ENCODE results near the gene ACSL4. TPM values are rescaled to one million over a fixed set of nuclear protein-coding genes. Genes with fewer than 3 reads are reported as not detected.

ACSL4 gene
- total RNA-seq, 1 experiment from 2014 or later: 38.3 TPM

- no peak overlapping the region for H3K4me3 Mint-ChIP-seq (ENCODE audit: unreplicated experiment)
- peaks cover under 1% of the 10 kb centered on the region for H3K9me3 Mint-ChIP-seq (ENCODE audit: unreplicated experiment)
- H3K27me3 Mint-ChIP-seq (ENCODE audit: insufficient read depth, unreplicated experiment): no peaks in the 10 kb centered on the region
- Histone ChIP-seq H3K36me3 (ENCODE audit: control insufficient read depth, insufficient read depth, low read length) (no peaks in the 10 kb centered on the region), H3K4me1 (no peaks in the 10 kb centered on the region), H3K27me3 (replicated peaks; ENCODE audit: control insufficient read depth, insufficient read depth, low read length) (no peaks in the 10 kb centered on the region), H3K9me3 (no peaks in the 10 kb centered on the region), H3K4me3 (ENCODE audit: low read depth, low read length) (no peak overlapping the region)
- CTCF ChIA-PET: interaction anchor here (1.3 kb wide), 1 partner anchor 147 kb away, joined by 7 read pairs; no protein-coding TSS in a partner anchor
- BruUV-seq (replicated peaks): no TSS peak
- DNase-seq: peak in 1 of 2 experiments; percentile 30
- TF ChIP-seq, protein P1, sequence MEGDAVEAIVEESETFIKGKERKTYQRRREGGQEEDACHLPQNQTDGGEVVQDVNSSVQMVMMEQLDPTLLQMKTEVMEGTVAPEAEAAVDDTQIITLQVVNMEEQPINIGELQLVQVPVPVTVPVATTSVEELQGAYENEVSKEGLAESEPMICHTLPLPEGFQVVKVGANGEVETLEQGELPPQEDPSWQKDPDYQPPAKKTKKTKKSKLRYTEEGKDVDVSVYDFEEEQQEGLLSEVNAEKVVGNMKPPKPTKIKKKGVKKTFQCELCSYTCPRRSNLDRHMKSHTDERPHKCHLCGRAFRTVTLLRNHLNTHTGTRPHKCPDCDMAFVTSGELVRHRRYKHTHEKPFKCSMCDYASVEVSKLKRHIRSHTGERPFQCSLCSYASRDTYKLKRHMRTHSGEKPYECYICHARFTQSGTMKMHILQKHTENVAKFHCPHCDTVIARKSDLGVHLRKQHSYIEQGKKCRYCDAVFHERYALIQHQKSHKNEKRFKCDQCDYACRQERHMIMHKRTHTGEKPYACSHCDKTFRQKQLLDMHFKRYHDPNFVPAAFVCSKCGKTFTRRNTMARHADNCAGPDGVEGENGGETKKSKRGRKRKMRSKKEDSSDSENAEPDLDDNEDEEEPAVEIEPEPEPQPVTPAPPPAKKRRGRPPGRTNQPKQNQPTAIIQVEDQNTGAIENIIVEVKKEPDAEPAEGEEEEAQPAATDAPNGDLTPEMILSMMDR (IDR thresholded peaks at IDR 0.05; ENCODE audit: insufficient read depth in 1 of 2, low read depth in 1 of 2, low read length in 1 of 2, severe bottlenecking in 1 of 2, unreplicated experiment in 1 of 2): peak; percentile 22 to 32
- H3K36me3 Mint-ChIP-seq (ENCODE audit: insufficient read depth, unreplicated experiment): no peaks in the 10 kb centered on the region
- intact Hi-C loops (cut with micrococcal nuclease; ENCODE audit: unreplicated experiment): loop anchor here (1.0 to 5.0 kb wide), 3 partner anchors 96 to 258 kb away; partner anchors contain the start of gene NXT2
- no peak overlapping the region for H3K27ac Mint-ChIP-seq (ENCODE audit: unreplicated experiment)
- POLR2A ChIA-PET: interaction anchor here (0.6 kb wide), 1 partner anchor 1382 kb away, joined by 3 read pairs; no protein-coding TSS in a partner anchor
- no peaks in the 10 kb centered on the region for H3K4me1 Mint-ChIP-seq (ENCODE audit: low read depth, unreplicated experiment)
These were observed 100.1 kb downstream of the ACSL4 start for GRCh38 chrX:109632906-109633504.

DNA sequence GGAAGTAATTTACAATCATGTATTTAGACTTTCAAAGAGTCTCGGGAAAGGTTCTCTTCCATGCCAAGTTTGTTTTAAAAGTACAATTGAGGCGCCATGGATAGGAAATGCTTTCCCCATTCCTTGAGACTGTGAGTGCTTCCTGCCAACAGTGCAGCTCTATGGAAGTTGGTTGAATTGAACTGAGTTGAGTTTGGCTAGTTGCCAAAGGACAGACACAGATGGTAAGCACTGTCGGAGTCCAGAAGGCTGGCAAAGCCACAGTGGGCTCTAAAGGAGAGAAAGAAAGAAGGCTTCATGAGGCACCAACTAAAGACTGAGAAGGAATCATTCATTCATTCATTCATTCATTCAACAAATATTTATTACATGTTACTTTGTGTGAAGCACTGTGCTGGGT lies 103.7 kb downstream of the ACSL4 start:
- BruUV-seq (replicated peaks): no TSS peak
- Histone ChIP-seq H3K36me3 (ENCODE audit: control insufficient read depth, insufficient read depth, low read length) (no peaks in the 10 kb centered on the region), H3K9me3 (no peaks in the 10 kb centered on the region), H3K4me3 (ENCODE audit: low read depth, low read length) (no peak overlapping the region), H3K27me3 (replicated peaks; ENCODE audit: control insufficient read depth, insufficient read depth, low read length) (no peaks in the 10 kb centered on the region), H3K4me1 (no peaks in the 10 kb centered on the region)
- peaks cover 11% of the 10 kb centered on the region for H3K9me3 Mint-ChIP-seq (ENCODE audit: unreplicated experiment)
- intact Hi-C loops (cut with micrococcal nuclease; ENCODE audit: unreplicated experiment): no loop called here
- TF ChIP-seq, protein P1 (IDR thresholded peaks at IDR 0.05; ENCODE audit: insufficient read depth in 1 of 2, low read depth in 1 of 2, low read length in 1 of 2, severe bottlenecking in 1 of 2, unreplicated experiment in 1 of 2): no peak
- CTCF ChIA-PET: no interaction called here
- H3K4me1 Mint-ChIP-seq (ENCODE audit: low read depth, unreplicated experiment): no peaks in the 10 kb centered on the region
- H3K27ac Mint-ChIP-seq (ENCODE audit: unreplicated experiment): no peak overlapping the region
- POLR2A ChIA-PET: no interaction called here
- no peak overlapping the region for H3K4me3 Mint-ChIP-seq (ENCODE audit: unreplicated experiment)
- DNase-seq: no peak
- no peaks in the 10 kb centered on the region for H3K36me3 Mint-ChIP-seq (ENCODE audit: insufficient read depth, unreplicated experiment)
- H3K27me3 Mint-ChIP-seq (ENCODE audit: insufficient read depth, unreplicated experiment): no peaks in the 10 kb centered on the region

- CTCF ChIA-PET: interaction anchor here (1.5 kb wide), 1 partner anchor 141 kb away, joined by 6 read pairs; no protein-coding TSS in a partner anchor
- no peaks in the 10 kb centered on the region for H3K36me3 Mint-ChIP-seq (ENCODE audit: insufficient read depth, unreplicated experiment)
- H3K9me3 Mint-ChIP-seq (ENCODE audit: unreplicated experiment): peaks cover 11% of the 10 kb centered on the region
- Histone ChIP-seq H3K9me3 (no peaks in the 10 kb centered on the region), H3K4me3 (ENCODE audit: low read depth, low read length) (no peak overlapping the region), H3K27me3 (replicated peaks; ENCODE audit: control insufficient read depth, insufficient read depth, low read length) (no peaks in the 10 kb centered on the region), H3K36me3 (ENCODE audit: control insufficient read depth, insufficient read depth, low read length) (no peaks in the 10 kb centered on the region), H3K4me1 (no peaks in the 10 kb centered on the region)
- H3K4me1 Mint-ChIP-seq (ENCODE audit: low read depth, unreplicated experiment): no peaks in the 10 kb centered on the region
- intact Hi-C loops (cut with micrococcal nuclease; ENCODE audit: unreplicated experiment): no loop called here
- no peaks in the 10 kb centered on the region for H3K27me3 Mint-ChIP-seq (ENCODE audit: insufficient read depth, unreplicated experiment)
- no peak overlapping the region for H3K27ac Mint-ChIP-seq (ENCODE audit: unreplicated experiment)
- no peak overlapping the region for H3K4me3 Mint-ChIP-seq (ENCODE audit: unreplicated experiment)
- no peak for DNase-seq
- BruUV-seq (replicated peaks): no TSS peak
- TF ChIP-seq, protein P1 (IDR thresholded peaks at IDR 0.05; ENCODE audit: insufficient read depth in 1 of 2, low read depth in 1 of 2, low read length in 1 of 2, severe bottlenecking in 1 of 2, unreplicated experiment in 1 of 2): no peak
- POLR2A ChIA-PET: no interaction called here
These were observed 106.4 kb downstream of the ACSL4 start for GRCh38 chrX:109626637-109627036.

Measured in Caco-2 (cell line).